ENCODE measurements around the gene ATP2B2.

ATP2B2 gene

DNA sequence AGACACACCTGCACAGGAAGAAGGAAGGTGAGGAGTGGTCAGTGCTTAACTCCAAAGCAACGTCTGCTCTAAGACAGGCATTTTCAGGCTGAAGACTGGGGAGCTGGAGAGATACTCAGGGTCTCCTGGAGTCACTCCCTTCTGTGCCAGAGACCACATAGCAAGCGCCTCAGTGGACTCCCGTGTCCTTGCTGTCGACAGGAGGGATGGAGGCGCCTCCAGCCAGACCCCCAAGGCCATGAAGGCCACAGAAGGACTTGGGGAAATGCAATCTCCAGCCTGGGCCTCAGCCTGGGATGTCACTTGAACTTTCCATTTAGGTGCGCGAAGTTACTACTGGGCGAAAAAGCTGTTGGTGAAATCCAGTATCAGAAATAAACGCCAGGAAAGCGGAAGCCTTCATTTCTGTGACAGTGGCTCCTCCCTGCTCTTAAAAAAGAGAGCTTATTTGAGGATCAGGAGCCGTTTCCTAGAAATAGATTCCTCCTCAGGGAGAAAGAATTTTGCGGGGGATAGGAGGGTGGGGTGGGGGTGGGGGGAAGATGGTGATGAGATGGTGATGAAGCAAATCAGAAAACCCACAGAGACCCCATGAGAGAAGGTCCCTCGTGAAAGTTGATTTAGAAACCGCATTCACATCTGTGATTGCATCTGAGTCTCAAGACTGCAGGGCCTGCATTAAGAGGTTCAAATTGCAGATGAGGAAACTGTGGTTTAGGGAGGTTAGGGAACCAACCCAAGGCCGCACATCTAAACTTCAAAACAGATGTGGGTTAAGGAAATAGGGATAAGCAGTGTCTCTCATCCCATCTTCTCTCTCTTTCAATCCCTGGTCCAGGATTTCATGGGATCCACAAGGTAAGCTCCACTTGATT lies 78.8 kb downstream of the ATP2B2 start:
- no peak for DNase-seq (ENCODE audit: low spot score)

DNA sequence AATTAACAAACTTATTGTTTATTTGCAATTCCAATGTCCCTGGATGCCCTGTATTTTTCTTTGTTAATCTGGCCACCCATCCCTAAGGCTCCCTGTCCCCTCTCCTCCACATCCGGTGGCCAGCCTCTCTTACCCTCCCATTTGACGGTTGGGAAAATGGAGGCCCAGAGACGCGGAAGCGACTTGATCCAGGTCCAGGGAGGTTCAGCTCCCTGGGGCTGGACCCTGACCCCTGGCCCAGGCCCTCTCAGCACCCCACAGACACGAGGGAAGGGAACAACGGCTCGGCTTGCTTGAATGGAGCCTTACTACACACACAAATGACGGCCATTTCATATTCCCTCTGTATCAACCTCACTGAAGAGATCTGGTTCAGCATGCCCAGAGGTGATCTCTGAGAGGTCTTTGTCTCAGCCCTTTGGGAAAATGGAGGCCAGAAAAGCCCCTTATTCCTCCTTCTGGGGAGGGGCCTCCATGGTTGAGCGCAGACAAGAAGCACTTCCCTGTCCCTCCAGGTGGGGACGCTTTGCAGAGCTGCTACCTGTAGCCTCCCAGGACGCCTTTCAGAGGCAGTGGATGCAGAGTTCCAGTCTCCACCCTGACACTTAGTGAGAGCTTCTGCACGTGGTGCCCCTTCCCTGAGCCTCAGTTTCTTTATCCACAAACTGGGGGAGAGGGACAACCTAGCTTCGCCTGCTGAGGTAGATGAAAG lies 82.1 kb downstream of the ATP2B2 start:
- no peak for DNase-seq (ENCODE audit: low spot score)

DNA sequence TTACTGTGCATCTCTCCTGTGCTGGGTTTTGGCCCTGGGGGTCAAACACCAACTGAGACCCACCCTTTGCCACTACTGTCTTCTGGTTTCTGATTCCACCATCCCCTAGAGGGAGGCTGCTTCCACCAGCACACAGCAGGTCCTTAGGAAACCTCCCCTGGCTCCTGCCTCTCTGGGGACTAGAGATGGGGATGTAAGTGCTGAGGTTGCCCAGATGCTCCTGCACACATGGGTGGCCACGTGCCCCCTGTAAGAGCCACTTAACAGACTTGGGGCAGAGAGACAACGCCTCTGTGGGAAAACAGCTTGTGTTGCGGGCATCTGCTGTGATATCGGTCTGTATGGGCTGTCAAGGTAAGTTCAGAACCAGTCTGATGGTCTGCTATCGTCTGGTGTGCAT lies 83.4 kb downstream of the ATP2B2 start:
- DNase-seq (ENCODE audit: low spot score): no peak

DNA sequence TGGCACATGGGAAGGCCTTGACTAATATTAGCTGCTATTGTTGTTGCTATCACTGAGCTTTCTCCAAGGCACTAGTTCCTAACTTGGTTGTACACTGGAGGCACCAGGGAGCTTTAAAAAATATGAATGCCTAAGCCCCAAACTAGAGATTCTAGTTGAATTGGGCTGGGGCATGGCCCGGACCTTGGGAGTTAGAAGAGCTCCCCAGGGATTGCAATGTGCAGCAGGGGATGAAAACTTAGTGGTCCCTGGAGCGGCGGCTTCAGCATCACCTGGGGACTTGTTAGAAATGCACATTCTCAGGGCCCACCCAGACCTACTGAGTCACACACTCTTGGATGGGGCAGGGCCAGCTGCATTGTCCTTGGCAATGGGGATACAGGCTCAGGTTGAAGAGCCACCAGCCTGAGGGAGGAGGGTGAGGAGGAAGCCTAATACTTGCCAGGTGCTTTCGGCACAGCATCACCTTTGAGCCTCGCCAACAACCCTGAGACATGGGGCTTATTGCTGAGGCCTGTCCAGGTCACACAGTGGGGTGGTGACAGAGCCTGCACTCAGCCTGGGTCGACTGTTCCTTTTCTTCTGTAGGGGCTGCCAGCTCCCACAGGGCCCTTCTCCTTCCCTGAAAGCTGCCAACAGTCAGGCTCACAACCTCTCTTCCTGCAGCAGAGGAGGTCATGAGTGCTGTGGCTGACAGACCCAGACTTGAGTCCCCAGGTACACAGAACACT lies 84.5 kb downstream of the ATP2B2 start:
- no peak for DNase-seq (ENCODE audit: low spot score)

DNA sequence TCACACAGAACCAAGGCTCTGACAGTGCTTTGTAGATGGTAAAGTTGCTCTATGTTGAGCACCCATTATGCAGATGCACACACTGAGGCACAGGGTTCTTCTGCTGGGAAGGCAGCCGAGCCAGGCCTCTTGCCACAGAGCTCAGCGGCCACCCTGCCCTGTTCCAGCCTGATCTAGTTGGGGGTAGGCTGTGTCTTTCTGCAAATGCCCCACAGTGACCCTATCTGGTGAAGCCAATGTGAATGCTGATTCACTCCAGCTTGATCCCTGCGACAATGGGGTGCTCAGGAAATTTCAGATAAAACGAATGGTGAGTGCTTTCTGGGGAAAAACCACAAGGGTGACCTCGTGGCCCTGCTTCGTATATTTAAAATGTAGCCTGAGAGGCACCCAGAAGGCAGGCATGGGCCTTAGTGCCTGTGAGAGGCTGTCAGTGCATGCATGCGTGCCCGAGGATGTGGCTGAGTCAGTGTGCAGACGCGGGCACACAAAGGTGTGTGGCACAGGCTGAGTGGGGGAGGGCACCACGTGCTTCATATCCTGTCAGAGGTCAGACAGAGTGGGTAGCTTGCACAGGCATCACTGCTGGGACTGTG lies 85.7 kb downstream of the ATP2B2 start:
- DNase-seq (ENCODE audit: low spot score): no peak

DNA sequence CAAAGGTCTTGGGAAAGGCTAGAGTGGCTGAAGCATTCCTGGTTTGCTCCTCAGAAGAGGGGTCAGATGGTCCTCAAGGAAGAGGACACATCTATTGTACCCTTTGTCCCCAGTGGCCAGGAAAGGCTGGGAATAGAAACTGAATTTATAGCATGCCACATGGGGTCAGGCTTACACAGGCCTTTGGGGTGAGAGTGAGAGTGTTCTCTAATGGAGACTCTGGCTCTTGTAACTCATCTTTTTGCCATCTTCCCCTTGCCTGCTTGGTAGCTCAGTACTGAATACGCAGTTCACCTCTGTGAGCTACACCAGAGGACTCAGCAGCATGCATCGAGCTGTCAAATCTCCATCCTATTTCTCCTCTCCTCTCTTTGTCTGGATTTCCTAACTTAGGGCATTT lies 87.5 kb downstream of the ATP2B2 start:
- DNase-seq (ENCODE audit: low spot score): peak; percentile 41

DNA sequence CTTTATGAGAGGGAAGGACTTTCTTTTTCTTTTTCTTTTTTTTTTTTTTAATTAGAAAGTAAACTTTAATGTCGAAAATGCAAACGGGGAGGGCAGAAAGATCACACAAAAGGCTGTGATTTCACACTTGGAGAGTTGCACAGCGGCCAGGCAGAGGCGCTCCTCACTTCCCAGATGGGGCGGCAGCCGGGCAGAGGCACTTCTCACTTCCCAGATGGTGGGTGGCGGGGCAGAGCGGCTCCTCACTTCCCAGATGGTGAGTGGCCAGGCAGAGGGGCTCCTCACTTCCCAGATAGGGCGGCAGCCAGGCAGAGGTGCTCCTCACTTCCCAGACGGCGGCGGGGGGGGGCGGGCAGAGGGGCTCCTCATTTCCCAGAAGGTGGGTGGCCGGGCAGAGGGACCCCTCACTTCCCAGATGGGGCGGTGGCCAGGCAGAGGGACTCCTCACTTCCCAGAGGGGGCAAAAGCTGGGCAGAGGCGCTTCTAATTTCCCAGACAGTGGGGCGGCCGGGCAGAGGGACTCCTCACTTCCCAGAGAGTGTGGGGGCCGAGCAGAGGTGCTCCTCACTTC lies 88.6 kb downstream of the ATP2B2 start:
- DNase-seq (ENCODE audit: low spot score): no peak

DNA sequence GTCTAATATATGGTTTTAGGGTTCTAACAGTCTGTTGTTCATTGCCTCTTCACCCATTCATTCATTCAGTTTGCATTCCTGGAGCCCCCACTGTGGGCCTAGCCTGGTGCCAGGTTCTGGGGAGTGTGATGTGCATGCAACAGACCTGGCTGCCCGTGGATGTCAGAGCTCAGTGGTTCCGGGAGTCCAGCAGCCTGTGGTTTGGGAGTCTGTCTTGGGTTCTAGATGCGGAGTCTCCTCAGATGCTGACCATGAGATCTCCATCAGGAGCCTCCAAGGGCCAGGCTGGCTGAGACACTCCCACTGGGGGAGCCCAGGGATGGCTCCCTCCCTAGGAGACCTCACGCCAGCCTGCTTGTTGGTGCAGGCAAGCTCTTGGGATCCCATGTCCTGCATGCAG lies 92.3 kb downstream of the ATP2B2 start:
- no peak for DNase-seq (ENCODE audit: low spot score)

DNA sequence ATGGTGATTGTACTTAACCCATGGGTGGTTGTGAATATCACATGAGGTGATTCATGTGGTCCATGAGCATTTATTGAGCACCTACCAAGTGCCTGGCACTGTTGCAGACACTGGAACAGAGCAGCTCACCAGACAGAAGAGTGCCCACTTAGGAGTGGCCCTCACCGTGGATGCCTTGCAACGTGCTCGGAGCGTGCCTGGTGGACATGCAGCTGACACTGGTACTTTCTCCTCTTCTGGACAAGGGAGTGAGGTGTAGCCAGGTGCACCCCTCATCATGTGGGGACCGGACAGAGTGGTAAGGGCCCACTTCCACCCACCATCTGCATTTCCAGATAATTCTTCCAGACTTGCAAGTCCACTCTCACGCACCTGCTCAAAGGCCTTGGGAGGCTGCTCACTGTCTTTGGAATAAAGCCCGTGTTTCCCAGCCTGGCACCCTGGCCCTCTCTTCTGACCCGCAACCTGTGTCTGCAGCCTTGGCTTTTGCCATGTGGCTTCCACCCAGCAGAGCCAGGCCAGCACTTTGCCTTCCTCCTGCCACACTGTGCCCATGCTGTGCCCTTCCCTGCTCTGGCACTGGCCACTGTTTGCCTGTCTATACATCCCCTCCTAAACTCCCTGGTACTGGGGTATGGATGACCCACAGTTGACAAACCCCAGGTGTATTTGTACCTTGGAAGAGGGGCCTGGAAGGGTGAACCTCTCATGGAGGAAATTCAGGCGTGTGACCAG lies 93.6 kb downstream of the ATP2B2 start:
- no peak for DNase-seq (ENCODE audit: low spot score)

DNA sequence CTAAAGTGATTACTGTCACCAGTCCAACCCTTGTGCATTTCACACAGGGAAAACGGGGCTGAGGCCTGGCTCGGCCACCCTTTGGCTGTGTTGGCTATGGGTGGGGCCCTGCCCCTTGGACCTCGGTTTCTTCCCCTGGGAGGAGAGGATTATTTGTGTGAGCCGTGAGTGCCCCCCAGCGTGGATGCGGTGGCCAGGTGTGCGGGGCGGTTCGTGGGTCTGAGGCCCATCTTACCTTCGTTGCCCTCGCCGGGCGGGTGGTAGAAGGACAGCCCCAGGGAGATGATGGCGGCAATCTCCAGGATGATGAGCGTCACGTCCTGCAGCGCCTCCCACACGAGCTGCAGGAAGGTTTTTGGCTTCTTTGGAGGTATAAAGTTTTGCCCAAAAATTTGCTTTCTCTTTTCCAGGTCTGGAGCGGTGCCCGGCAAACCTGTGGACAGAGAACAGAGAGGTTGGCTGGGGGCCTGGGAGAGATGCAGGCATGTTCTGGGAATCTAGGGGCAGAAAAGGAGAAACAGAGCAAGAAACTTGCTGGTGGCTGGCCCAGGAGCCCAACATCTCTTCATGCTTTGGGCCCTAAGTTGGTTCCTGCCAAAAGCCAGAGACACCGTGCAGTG lies 94.9 kb downstream of the ATP2B2 start:
- no peak for DNase-seq (ENCODE audit: low spot score)

DNA sequence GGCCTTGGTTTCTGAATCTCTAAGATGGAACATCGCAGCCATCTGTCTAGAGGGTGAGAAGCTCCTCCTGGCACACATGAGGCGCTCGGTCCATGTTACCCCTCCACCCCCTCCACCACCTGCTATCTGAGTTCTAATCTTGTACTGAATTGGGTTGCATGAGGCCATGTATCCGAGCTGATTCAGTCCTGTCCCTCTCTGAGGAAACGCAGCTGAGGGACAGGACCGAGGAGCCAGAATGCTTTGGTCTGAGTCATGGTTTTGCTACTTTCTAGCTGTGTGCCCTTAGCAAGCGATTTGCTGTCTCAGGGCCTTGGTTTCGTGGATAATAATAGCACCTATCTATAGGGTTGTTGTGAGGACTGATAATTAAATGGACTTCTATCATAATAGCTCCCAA lies 96.7 kb downstream of the ATP2B2 start:
- DNase-seq (ENCODE audit: low spot score): no peak

DNA sequence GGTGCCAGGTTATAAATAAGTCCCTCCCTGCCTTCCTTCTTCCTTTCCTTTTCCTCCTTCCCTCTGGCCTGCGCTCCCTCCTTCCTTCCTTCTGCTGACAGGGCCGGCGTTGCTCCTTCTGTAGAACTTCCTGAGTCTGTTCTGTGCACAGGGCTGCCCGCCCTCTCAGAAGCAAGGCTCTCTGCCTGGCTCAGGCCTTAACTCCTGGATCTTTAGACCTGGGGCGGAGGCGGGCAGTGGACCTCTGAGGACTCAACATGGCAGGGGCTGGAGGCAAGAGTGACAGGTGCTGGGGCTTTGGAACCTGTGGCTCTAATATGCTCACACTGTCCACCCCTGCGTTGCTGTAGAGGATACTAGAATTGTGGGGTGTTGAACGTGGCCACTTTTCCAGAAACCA lies 98.0 kb downstream of the ATP2B2 start:
- no peak for DNase-seq (ENCODE audit: low spot score)

DNA sequence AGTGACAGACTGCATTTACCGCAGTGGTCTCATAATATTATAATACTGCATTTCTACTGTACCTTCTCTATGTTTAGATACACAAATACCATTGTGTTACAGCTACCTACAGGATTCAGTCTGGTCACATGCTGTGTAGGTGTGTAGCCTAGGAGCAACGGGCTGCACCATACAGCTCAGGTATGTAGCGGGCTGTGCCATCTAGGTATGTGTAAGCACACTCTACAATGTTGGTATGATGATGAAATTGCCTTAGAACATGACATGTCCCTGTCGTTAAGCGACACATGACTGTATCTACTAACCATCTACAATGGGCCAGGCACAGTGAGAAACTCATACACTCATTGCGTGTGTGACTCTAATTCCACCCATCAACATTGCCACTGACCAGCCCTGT lies 99.0 kb downstream of the ATP2B2 start:
- DNase-seq (ENCODE audit: low spot score): no peak

DNA sequence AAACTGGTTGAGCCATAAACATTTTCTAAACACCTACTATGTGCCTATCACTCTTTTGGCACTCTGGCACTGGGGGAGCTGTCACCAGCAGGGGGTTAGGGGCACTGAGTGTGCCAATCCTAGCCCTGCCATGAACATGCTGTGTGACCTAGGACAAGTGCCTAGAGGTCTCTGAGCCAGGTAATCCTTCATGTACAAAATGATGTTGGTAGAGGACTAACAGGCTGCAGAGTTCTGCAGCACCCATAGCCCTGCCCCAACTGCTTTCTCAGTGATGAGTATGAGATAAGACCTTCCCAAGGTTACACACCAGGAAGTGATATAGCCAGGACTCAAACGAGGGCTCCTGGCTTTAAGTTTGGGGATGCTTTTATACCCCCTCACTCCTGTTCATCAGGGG lies 99.6 kb downstream of the ATP2B2 start:
- DNase-seq (ENCODE audit: low spot score): no peak

DNA sequence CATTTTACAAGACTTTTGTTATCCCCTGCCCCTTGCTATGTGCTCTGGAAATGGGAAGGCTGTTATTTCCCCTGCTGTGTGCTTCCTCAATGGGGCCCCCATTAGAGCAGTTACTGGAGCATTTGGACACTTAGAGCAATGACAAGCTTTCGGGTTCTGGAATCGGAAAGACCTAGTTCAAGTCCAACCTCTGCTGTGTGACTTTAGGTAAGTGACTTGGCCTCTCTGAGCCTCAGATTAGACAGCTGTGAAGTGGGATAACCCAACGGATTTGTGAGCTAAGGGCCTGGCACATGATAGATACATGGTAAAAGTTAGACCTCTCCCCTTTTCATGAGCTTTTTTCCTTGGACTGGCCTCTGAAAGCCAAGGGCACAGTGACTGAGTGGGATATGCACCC lies 100.5 kb downstream of the ATP2B2 start:
- DNase-seq (ENCODE audit: low spot score): no peak

DNA sequence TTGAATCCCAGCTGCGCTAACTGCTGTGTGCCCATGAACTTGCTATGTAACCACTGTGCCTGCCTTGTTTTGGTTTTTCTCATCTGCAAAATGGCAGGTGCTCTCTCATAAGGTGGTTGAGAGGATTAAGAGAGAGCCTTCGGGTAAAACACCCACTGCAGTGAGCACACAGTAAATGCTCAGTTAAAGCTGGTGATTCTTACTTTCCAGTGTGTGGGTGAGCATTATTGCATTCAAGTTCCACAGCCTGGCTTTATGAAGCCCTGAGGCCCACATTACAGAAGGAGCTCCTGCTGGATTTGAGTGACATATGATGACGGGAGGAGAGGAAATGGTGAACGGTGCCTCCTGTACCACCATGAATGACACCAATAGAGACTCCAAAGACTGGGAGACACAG lies 101.0 kb downstream of the ATP2B2 start:
- DNase-seq (ENCODE audit: low spot score): no peak

DNA sequence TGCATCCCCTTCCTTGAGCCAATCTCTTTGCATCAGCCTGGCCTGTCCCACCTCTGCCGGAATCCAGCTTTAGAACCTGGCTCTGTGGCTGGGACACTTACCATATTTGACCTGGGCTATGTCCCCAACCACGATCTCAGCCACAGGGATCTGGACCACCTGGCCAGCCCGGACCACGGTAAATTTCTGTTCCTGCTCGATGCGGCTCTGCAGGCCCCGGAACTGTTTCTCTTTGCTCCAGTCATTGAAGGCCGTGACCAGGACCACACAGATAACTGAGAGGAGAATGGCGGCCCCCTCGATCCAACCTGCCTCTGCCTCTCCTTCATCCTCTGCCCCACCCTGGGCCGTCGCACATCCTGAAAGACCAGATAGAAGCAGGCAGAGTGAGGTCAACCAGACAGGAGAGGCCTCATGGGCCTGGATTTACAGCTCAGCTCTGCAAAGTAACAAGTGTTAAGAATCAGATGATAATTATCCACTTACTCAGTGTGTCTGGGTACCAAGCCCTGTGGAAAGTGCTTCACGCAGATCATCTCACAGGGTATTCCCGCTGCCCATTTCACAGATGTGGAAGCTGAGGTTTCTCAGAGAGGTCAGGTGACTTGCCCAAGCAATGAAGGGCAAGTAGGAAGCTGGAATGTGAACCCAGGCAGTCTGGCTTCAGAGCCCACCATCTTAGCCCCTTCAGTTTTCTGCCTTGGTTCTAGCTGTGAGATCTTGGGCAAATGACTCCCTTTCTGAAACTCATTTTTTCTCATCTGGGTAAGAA lies 103.2 kb downstream of the ATP2B2 start:
- no peak for DNase-seq (ENCODE audit: low spot score)

DNA sequence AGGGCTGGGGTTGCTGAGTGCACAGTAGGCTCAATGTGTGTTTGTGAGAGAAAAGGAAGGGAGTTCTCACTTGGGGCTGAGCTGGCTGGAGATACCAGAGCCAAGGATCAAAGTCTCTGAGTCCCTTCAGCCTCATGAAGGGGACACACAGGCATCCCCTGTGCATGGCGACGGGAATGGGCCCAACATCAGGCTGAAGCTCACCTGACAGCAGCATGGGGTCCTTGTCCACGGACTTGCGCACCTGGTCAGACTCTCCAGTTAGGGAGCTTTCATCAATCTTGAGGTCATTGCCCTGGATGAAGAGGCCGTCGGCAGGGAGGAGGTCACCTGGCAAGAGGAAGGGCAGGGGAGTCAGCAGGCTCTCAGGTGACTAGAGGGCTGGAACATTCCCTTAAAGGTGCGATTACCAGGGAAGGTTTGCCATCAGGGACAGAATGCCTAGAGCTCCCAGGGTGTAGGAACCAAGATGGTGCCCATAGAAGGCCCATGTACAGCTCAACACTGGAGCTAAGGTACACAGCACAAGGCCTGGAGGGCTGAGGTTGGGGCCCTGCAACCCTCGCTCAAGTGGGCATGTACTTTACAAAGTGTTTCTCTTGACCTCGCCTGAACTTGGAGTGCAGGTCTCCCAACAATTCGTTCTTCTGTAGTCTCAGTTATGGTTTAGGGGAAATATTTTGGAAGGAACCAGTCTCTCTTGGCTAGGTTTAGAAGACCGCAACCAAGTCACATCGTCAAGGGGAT lies 104.5 kb downstream of the ATP2B2 start:
- no peak for DNase-seq (ENCODE audit: low spot score)

DNA sequence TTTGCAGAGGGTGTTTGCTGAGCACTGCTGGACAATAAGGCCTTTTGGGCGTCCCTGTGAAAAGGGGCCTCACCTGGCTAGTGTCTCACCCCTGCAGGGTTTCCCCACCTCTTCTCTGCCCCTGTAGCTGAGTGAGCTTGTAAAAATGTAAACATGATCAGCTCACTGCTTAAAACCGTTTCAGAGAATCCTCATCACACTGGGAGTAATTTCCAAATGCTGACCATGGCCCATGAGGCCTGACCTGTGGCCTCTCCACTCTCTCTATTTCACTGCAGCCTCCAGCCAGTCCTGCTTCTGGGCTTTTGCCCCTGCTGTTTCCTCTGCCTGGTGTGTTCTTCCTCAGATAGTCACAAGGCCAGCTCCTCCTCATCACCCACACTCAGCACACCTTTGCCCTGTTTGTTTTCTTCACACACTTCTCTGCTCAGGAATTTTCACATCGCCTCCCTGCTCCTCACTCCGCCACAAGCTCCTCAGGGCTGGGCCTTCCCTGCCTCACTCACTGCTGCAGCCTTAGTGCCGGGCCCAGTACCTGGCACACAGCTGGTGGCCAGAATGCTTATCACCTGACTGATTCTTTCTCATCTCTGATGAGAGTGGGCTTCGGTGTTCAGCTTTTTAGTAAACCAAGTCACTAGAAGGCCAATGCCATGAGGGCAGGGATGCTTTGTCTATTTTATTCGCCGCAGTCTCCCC lies 105.2 kb downstream of the ATP2B2 start:
- DNase-seq (ENCODE audit: low spot score): no peak

All from AG08395 (cell line).